Sigmoid colon (tissue), 7 donors: ENCODE data around the gene PCLAF. TPM values are rescaled to one million over a fixed set of nuclear protein-coding genes. Genes with fewer than 3 reads are reported as not detected.
"Not testable (repeated sequence)": the region's sequence is repeated elsewhere in the genome, so short reads cannot be mapped to it uniquely, and the experiment has no call there.

ENCODE experiments used
- DNase-seq: peaks from one replicate; pipeline ENCODE4 v3.0.0-alpha.2; 2019
- H3K27ac ChIP-seq, 4 donors: fragments of 200-600 bp; sonication (generic); one replicate each; pipeline ENCODE4 v1.5.1; 2016 to 2019; ENCODE audit warnings: mild to moderate bottlenecking in 1 of 4
- H3K27me3 ChIP-seq, 3 donors: fragments of 200-600 bp; sonication (generic); one replicate each; pipeline ENCODE4 v1.5.1; 2019; ENCODE audit warnings: mild to moderate bottlenecking in 1 of 3
- H3K36me3 ChIP-seq, 4 donors: fragments of 200-600 bp; sonication (generic); one replicate each; pipeline ENCODE4 v1.5.1; 2016 to 2019
- H3K4me1 ChIP-seq, 4 donors: fragments of 200-600 bp; sonication (generic); one replicate each; pipeline ENCODE4 v1.5.1; 2017 to 2019
- H3K4me3 ChIP-seq, 4 donors: fragments of 200-600 bp; sonication (generic); one replicate each; pipeline ENCODE4 v1.5.1; 2017 to 2019; ENCODE audit warnings: mild to moderate bottlenecking in 2 of 4, moderate library complexity in 1 of 4
- H3K9me3 ChIP-seq, 4 donors: fragments of 200-600 bp in 3 of 4; sonication (generic) in 3 of 4; one replicate each; pipeline versions ENCODE4 v1.5.1 to v1.6.1; 2013 to 2019
- CTCF ChIP-seq, 4 experiments: fragments of 450-650 bp in 3 of 4; fragments of 200-600 bp in 1 of 4; IDR thresholded peaks; one replicate each; pipeline ENCODE4 v1.5.1; 2016 to 2019; ENCODE audit warnings: antibody characterized with exemption in 4 of 4, mild to moderate bottlenecking in 3 of 4, moderate library complexity in 2 of 4
- EP300 ChIP-seq, 4 donors: sonication (generic); formaldehyde crosslinking; IDR thresholded peaks; one replicate each; pipeline ENCODE4 v1.6.1; 2017; ENCODE audit warnings: antibody characterized with exemption in 4 of 4
- POLR2A ChIP-seq, 2 donors: fragments of 450-650 bp; IDR thresholded peaks; one replicate each; pipeline ENCODE4 v1.6.1; 2016; ENCODE audit warnings: antibody characterized with exemption in 2 of 2, mild to moderate bottlenecking in 2 of 2, moderate library complexity in 2 of 2
- POLR2AphosphoS5 ChIP-seq, 4 donors: sonication (generic); formaldehyde crosslinking; IDR thresholded peaks; one replicate each; pipeline ENCODE4 v1.6.1; 2017; ENCODE audit warnings: antibody characterized with exemption in 4 of 4
- WGBS, 2 donors: extraction: QIAGEN DNeasy Blood & Tissue Kit; methylation state at CpG; one replicate each; pipeline ENCODE4 v1.1.7; 2013; 5-methylcytosine and 5-hydroxymethylcytosine counted together
- intact Hi-C: fragments of 100-400 bp; cut with DNase I; formaldehyde crosslinking; loops from one replicate; pipeline ENCODE4 v1.15.1; 2023
- polyA plus RNA-seq, 3 donors: library from polyadenylated mRNA; stranded (reverse); fragments of 200-250 nt; gene quantifications; one replicate each; pipeline ENCODE4 v1.2.3, GENCODE V29; 2013
- total RNA-seq, 4 donors: library from RNA; depleted of rRNA; stranded (reverse); fragments of >200 nt; gene quantifications; one replicate each; pipeline ENCODE4 v1.1.0, GENCODE V29; 2016
- donor health status: healthy with polysubstance abuse.
- donor health status: Bipolar disorder and iron deficiency.
- donor health status: healthy.

Gene PCLAF
- total and polyA plus RNA-seq, 7 donors, result 1.1 to 83.0 (median 6.5) TPM; not detected in 1

DNA sequence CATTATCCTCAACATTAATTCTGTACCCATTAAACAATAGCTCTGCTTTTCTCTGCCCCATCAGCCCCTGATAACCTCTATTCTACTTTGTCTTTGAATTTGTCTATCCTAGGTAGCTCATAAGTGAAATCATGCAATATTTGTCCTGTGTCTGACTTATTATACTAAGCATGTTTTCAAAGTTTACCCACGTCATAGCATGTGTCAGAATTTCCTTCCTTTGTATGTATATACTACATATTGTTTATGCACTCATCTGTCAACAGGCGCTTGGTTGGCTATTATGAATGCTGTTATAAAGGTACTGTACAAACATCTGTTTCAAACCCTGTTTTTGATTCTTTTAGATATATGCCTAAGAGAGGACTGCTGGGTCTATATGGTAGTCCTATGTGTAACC is 43.5 kb downstream of the PCLAF start:
- WGBS, 2 donors, result 84 to 90% methylated on average over 2 of the region's 2 CpGs
- Histone ChIP-seq H3K36me3 (peaks cover 0 to 9% (median 0%) of the 10 kb centered on the region in 4 donors), H3K27me3 (no peaks in the 10 kb centered on the region), H3K27ac (no peak overlapping the region), H3K4me1 (no peaks in the 10 kb centered on the region), H3K9me3 (no peaks in the 10 kb centered on the region), H3K4me3 (no peak overlapping the region)
- intact Hi-C loops, result no loop called here
- TF ChIP-seq CTCF (IDR thresholded peaks at IDR 0.05) (no peak), POLR2AphosphoS5 (IDR thresholded peaks at IDR 0.05) (no peak), EP300 (IDR thresholded peaks at IDR 0.05) (no peak), POLR2A (IDR thresholded peaks at IDR 0.05) (no peak)
- no peak for DNase-seq

- intact Hi-C loops, result no loop called here
- Histone ChIP-seq H3K4me1 (no peaks in the 10 kb centered on the region), H3K27me3 (no peaks in the 10 kb centered on the region), H3K27ac (no peak overlapping the region), H3K9me3 (no peaks in the 10 kb centered on the region), H3K36me3 (no peaks in the 10 kb centered on the region), H3K4me3 (no peak overlapping the region)
- 66 to 73% methylated on average over 9 of the region's 9 CpGs for WGBS, 2 donors
- DNase-seq, result no peak
- TF ChIP-seq POLR2AphosphoS5 (IDR thresholded peaks at IDR 0.05) (no peak), CTCF (IDR thresholded peaks at IDR 0.05) (no peak), EP300 (IDR thresholded peaks at IDR 0.05) (no peak), POLR2A (IDR thresholded peaks at IDR 0.05) (no peak)
These were observed 47.0 kb downstream of the PCLAF start for GRCh38 chr15:64333986-64334929.

- H3K36me3 ChIP-seq, result no peaks in the 10 kb centered on the region
- 93 to 94% methylated on average over 2 of the region's 2 CpGs for WGBS, 2 donors
- no peak for DNase-seq
- no peaks in the 10 kb centered on the region for H3K4me1 ChIP-seq
- TF ChIP-seq CTCF (IDR thresholded peaks at IDR 0.05), result no peak
- TF ChIP-seq EP300 (IDR thresholded peaks at IDR 0.05), result no peak
- TF ChIP-seq POLR2A (IDR thresholded peaks at IDR 0.05), result no peak
- TF ChIP-seq POLR2AphosphoS5 (IDR thresholded peaks at IDR 0.05), result no peak
- H3K9me3 ChIP-seq, result no peaks in the 10 kb centered on the region
- no peak overlapping the region for H3K27ac ChIP-seq
- no peak overlapping the region for H3K4me3 ChIP-seq
- intact Hi-C loops, result no loop called here
- H3K27me3 ChIP-seq, result no peaks in the 10 kb centered on the region
These were observed 47.7 kb downstream of the PCLAF start for GRCh38 chr15:64333516-64333915.

DNA sequence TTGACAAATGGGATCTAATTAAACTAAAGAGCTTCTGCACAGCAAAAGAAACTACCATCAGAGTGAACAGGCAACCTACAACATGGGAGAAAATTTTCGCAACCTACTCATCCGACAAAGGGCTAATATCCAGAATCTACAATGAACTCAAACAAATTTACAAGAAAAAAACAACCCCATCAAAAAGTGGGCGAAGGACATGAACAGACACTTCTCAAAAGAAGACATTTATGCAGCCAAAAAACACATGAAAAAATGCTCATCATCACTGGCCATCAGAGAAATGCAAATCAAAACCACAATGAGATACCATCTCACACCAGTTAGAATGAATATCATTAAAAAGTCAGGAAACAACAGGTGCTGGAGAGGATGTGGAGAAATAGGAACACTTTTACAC is 49.6 kb downstream of the PCLAF start:
- H3K27ac ChIP-seq, H3K9me3 ChIP-seq, H3K36me3 ChIP-seq, H3K4me1 ChIP-seq, intact Hi-C loops, H3K27me3 ChIP-seq, DNase-seq, H3K4me3 ChIP-seq: not testable (repeated sequence)
- WGBS, 2 donors, result 55 to 57% methylated on average over 2 of the region's 3 CpGs

DNA sequence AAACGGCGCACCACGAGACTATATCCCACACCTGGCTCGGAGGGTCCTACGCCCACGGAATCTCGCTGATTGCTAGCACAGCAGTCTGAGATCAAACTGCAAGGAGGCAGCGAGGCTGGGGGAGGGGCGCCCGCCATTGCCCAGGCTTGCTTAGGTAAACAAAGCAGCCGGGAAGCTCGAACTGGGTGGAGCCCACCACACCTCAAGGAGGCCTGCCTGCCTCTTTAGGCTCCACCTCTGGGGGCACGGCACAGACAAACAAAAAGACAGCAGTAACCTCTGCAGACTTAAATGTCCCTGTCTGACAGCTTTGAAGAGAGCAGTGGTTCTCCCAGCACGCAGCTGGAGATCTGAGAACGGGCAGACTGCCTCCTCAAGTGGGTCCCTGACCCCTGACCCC is 54.3 kb downstream of the PCLAF start:
- H3K4me1 ChIP-seq, H3K27me3 ChIP-seq, H3K4me3 ChIP-seq, H3K27ac ChIP-seq, DNase-seq, H3K36me3 ChIP-seq, H3K9me3 ChIP-seq, intact Hi-C loops: not testable (repeated sequence)
- 28 to 34% methylated on average over 10 of the region's 15 CpGs for WGBS, 2 donors

DNA sequence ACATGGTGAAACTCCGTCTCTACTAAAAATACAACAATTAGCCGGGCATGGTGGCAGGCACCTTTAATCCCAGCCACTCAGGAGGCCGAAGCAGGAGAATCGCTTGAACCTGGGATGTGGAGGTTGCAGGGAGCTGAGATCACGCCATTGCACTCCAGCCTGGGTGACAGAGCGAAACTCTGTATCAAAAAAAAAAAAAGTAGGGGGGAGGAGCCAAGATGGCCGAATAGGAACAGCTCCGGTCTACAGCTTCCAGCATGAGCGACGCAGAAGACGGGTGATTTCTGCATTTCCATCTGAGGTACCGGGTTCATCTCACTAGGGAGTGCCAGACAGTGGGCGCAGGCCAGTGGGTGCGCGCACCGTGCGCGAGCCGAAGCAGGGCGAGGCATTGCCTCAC is 54.8 kb downstream of the PCLAF start:
- H3K4me1 ChIP-seq, H3K36me3 ChIP-seq, H3K27ac ChIP-seq, DNase-seq, intact Hi-C loops, H3K4me3 ChIP-seq, H3K27me3 ChIP-seq, H3K9me3 ChIP-seq: not testable (repeated sequence)
- 52 to 80% methylated on average over 11 of the region's 20 CpGs for WGBS, 2 donors
